Measurements from ENCODE around the gene SOWAHA. TPM values are rescaled to one million over a fixed set of nuclear protein-coding genes. Genes with fewer than 3 reads are reported as not detected.
"Not testable (repeated sequence)": the region's sequence is repeated elsewhere in the genome, so short reads cannot be mapped to it uniquely, and the experiment has no call there.

Gene SOWAHA
- total RNA-seq, 2 donors from 2014 or later = 0.13 TPM; not detected in 1

GRCh38 chr5:132799392-132799791 lies 13.7 kb upstream of the SOWAHA start:
- no peak for DNase-seq
- peaks cover 10% of the 10 kb centered on the region for H3K4me1 Mint-ChIP-seq
- no peak overlapping the region for H3K4me3 ChIP-seq (ENCODE audit: low read length)
- H3K36me3 Mint-ChIP-seq (ENCODE audit: low read depth) = no peaks in the 10 kb centered on the region
- peaks cover 7% of the 10 kb centered on the region for H3K27me3 ChIP-seq (ENCODE audit: control insufficient read depth, insufficient read depth, low read length, poor library complexity, severe bottlenecking)
- no peak overlapping the region for H3K4me3 Mint-ChIP-seq
- no peaks in the 10 kb centered on the region for H3K9me3 Mint-ChIP-seq
- 96 to 100% methylated on average over 1 to 2 of the region's 2 CpGs for WGBS, 2 experiments (ENCODE audit: insufficient coverage in 1 of 2, insufficient read length in 1 of 2)
- H3K9me3 ChIP-seq (ENCODE audit: control insufficient read depth, low read length) = no peaks in the 10 kb centered on the region
- H3K36me3 ChIP-seq (ENCODE audit: control insufficient read depth, insufficient read depth, low read length) = no peaks in the 10 kb centered on the region
- H3K27me3 Mint-ChIP-seq (ENCODE audit: insufficient read depth) = peaks cover 25% of the 10 kb centered on the region
- no peak for TF ChIP-seq CTCF (conservative IDR thresholded peaks at IDR 0.05)
- no peak overlapping the region for H3K9ac ChIP-seq (ENCODE audit: extremely low read depth, low read length, poor library complexity, severe bottlenecking)
- peaks cover 7% of the 10 kb centered on the region for H3K4me1 ChIP-seq (ENCODE audit: control insufficient read depth, insufficient read depth, low read length)
- H3K27ac Mint-ChIP-seq = no peak overlapping the region
- H3K27ac ChIP-seq (ENCODE audit: low read depth, low read length) = no peak overlapping the region

- Mint-ChIP-seq H3K36me3 (ENCODE audit: low read depth) (no peaks in the 10 kb centered on the region), H3K27me3 (ENCODE audit: insufficient read depth) (peaks cover 25% of the 10 kb centered on the region), H3K4me1 (peaks cover 10% of the 10 kb centered on the region), H3K4me3 (no peak overlapping the region), H3K27ac (no peak overlapping the region), H3K9me3 (peaks cover 4% of the 10 kb centered on the region)
- TF ChIP-seq CTCF (conservative IDR thresholded peaks at IDR 0.05) = no peak
- Histone ChIP-seq H3K9me3 (ENCODE audit: control insufficient read depth, low read length) (no peaks in the 10 kb centered on the region), H3K9ac (ENCODE audit: extremely low read depth, low read length, poor library complexity, severe bottlenecking) (no peak overlapping the region), H3K36me3 (ENCODE audit: control insufficient read depth, insufficient read depth, low read length) (no peaks in the 10 kb centered on the region), H3K4me1 (ENCODE audit: control insufficient read depth, insufficient read depth, low read length) (peaks cover 7% of the 10 kb centered on the region), H3K27ac (ENCODE audit: low read depth, low read length) (no peak overlapping the region), H3K4me3 (ENCODE audit: low read length) (no peak overlapping the region), H3K27me3 (ENCODE audit: control insufficient read depth, insufficient read depth, low read length, poor library complexity, severe bottlenecking) (peaks cover 7% of the 10 kb centered on the region)
- 80 to 88% methylated on average over 2 of the region's 2 CpGs for WGBS, 2 experiments (ENCODE audit: insufficient coverage in 1 of 2, insufficient read length in 1 of 2)
- DNase-seq = no peak
Observed at GRCh38 chr5:132800545-132800944, 12.6 kb upstream of the SOWAHA start.

- H3K27ac Mint-ChIP-seq = no peak overlapping the region
- peak; percentile 22 for DNase-seq
- TF ChIP-seq CTCF (conservative IDR thresholded peaks at IDR 0.05) = no peak
- H3K4me1 Mint-ChIP-seq = peaks cover 14% of the 10 kb centered on the region
- Histone ChIP-seq H3K36me3 (ENCODE audit: control insufficient read depth, insufficient read depth, low read length) (no peaks in the 10 kb centered on the region), H3K4me3 (ENCODE audit: low read length) (no peak overlapping the region), H3K27ac (ENCODE audit: low read depth, low read length) (no peak overlapping the region), H3K4me1 (ENCODE audit: control insufficient read depth, insufficient read depth, low read length) (peaks cover 7% of the 10 kb centered on the region), H3K27me3 (ENCODE audit: control insufficient read depth, insufficient read depth, low read length, poor library complexity, severe bottlenecking) (peaks cover 7% of the 10 kb centered on the region), H3K9ac (ENCODE audit: extremely low read depth, low read length, poor library complexity, severe bottlenecking) (no peak overlapping the region), H3K9me3 (ENCODE audit: control insufficient read depth, low read length) (no peaks in the 10 kb centered on the region)
- H3K9me3 Mint-ChIP-seq = peaks cover 4% of the 10 kb centered on the region
- no peak overlapping the region for H3K4me3 Mint-ChIP-seq
- H3K36me3 Mint-ChIP-seq (ENCODE audit: low read depth) = no peaks in the 10 kb centered on the region
- H3K27me3 Mint-ChIP-seq (ENCODE audit: insufficient read depth) = peaks cover 21% of the 10 kb centered on the region
- 89 to 95% methylated on average over 4 to 5 of the region's 5 CpGs for WGBS, 2 experiments (ENCODE audit: insufficient coverage in 1 of 2, insufficient read length in 1 of 2)
Observed at GRCh38 chr5:132802044-132802684, 10.9 kb upstream of the SOWAHA start.

- DNase-seq; H3K27me3 ChIP-seq (ENCODE audit: control insufficient read depth, insufficient read depth, low read length, poor library complexity, severe bottlenecking); H3K27ac Mint-ChIP-seq; H3K9me3 ChIP-seq (ENCODE audit: control insufficient read depth, low read length); H3K4me1 ChIP-seq (ENCODE audit: control insufficient read depth, insufficient read depth, low read length); H3K4me3 ChIP-seq (ENCODE audit: low read length); H3K36me3 ChIP-seq (ENCODE audit: control insufficient read depth, insufficient read depth, low read length); H3K9me3 Mint-ChIP-seq; H3K36me3 Mint-ChIP-seq (ENCODE audit: low read depth); H3K9ac ChIP-seq (ENCODE audit: extremely low read depth, low read length, poor library complexity, severe bottlenecking); H3K4me3 Mint-ChIP-seq; H3K27ac ChIP-seq (ENCODE audit: low read depth, low read length): not testable (repeated sequence)
- 85 to 87% methylated on average over 2 to 5 of the region's 5 CpGs for WGBS, 2 experiments (ENCODE audit: insufficient coverage in 1 of 2, insufficient read length in 1 of 2)
- Mint-ChIP-seq H3K27me3 (ENCODE audit: insufficient read depth) (peaks cover 17% of the 10 kb centered on the region), H3K4me1 (peaks cover 19% of the 10 kb centered on the region)
Observed at GRCh38 chr5:132802685-132803066, 10.4 kb upstream of the SOWAHA start.

- H3K27me3 ChIP-seq (ENCODE audit: control insufficient read depth, insufficient read depth, low read length, poor library complexity, severe bottlenecking); H3K36me3 Mint-ChIP-seq (ENCODE audit: low read depth); DNase-seq; H3K9me3 Mint-ChIP-seq; H3K9me3 ChIP-seq (ENCODE audit: control insufficient read depth, low read length); H3K4me3 ChIP-seq (ENCODE audit: low read length); H3K27ac ChIP-seq (ENCODE audit: low read depth, low read length); H3K4me1 ChIP-seq (ENCODE audit: control insufficient read depth, insufficient read depth, low read length); H3K36me3 ChIP-seq (ENCODE audit: control insufficient read depth, insufficient read depth, low read length); H3K4me3 Mint-ChIP-seq; H3K27ac Mint-ChIP-seq; H3K9ac ChIP-seq (ENCODE audit: extremely low read depth, low read length, poor library complexity, severe bottlenecking): not testable (repeated sequence)
- Mint-ChIP-seq H3K27me3 (ENCODE audit: insufficient read depth) (peaks cover 19% of the 10 kb centered on the region), H3K4me1 (peaks cover 20% of the 10 kb centered on the region)
- WGBS, 2 experiments (ENCODE audit: insufficient coverage in 1 of 2, insufficient read length in 1 of 2) = 86% methylated on average over 1 of the region's 1 CpG; no CpG with 5 or more reads in 1 of the 2 experiments
Observed at GRCh38 chr5:132804219-132804618, 8.9 kb upstream of the SOWAHA start.
